ENCODE results near the gene ARFRP1. TPM values are rescaled to one million over a fixed set of nuclear protein-coding genes. Genes with fewer than 3 reads are reported as not detected.
A peak's percentile ranks its signal among the peaks of the same experiment; 100 is the strongest.

ARFRP1 gene
- polyA plus RNA-seq, 1 experiment = 23.8 TPM

DNA sequence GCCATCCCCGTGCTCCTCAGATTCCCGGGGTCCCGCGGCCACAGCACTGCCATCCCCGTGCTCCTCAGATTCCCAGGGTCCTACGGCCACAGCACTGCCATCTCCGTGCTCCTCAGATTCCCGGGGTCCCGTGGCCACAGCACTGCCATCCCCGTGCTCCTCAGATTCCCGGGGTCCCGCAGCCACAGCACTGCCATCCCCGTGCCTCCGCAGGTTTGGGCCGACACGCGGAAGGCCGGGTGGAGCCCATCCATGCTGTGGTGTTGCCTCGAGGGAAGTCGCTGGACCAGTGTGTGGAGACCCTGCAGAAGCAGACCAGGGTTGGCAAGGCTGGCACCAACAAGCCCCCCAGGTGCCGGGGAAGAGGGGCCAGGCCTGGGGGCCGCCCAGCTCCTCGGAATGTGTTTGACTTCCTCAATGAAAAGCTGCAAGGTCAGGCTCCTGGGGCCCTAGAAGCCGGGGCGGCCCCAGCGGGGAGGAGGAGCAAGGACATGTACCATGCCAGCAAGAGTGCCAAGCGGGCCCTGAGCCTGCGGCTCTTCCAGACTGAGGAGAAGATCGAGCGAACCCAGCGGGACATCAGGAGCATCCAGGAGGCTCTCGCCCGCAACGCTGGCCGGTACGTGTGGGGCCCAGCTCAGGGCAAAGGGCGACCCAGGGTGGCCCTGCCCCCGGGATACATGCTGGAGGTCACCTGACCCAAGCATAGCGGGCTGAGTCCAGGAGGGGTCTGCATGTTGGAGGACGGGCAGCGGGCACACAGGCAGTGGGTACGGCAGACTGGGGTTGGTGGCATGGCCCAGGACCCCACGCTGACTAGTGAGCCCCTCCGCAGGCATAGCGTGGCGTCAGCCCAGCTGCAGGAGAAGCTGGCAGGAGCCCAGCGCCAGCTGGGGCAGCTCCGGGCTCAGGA lies 27.4 kb upstream of the ARFRP1 start:
- POLR2A ChIA-PET = no interaction called here
- Histone ChIP-seq H3K4me3 (ENCODE audit: low read depth, low read length) (no peak overlapping the region), H3K27me3 (ENCODE audit: control insufficient read depth, insufficient read depth, low read length) (no peaks in the 10 kb centered on the region), H3K27ac (ENCODE audit: low read depth, low read length) (no peak overlapping the region), H3K9me3 (ENCODE audit: control insufficient read depth, insufficient read depth, low read length) (no peaks in the 10 kb centered on the region; the same call in 1 of the 2 replicates)
- CTCF ChIA-PET = no interaction called here
- TF ChIP-seq, protein P1, sequence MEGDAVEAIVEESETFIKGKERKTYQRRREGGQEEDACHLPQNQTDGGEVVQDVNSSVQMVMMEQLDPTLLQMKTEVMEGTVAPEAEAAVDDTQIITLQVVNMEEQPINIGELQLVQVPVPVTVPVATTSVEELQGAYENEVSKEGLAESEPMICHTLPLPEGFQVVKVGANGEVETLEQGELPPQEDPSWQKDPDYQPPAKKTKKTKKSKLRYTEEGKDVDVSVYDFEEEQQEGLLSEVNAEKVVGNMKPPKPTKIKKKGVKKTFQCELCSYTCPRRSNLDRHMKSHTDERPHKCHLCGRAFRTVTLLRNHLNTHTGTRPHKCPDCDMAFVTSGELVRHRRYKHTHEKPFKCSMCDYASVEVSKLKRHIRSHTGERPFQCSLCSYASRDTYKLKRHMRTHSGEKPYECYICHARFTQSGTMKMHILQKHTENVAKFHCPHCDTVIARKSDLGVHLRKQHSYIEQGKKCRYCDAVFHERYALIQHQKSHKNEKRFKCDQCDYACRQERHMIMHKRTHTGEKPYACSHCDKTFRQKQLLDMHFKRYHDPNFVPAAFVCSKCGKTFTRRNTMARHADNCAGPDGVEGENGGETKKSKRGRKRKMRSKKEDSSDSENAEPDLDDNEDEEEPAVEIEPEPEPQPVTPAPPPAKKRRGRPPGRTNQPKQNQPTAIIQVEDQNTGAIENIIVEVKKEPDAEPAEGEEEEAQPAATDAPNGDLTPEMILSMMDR (IDR thresholded peaks at IDR 0.05; ENCODE audit: low read depth, low read length) = no peak
- DNase-seq (ENCODE audit: low read depth, low spot score) = no peak

DNA sequence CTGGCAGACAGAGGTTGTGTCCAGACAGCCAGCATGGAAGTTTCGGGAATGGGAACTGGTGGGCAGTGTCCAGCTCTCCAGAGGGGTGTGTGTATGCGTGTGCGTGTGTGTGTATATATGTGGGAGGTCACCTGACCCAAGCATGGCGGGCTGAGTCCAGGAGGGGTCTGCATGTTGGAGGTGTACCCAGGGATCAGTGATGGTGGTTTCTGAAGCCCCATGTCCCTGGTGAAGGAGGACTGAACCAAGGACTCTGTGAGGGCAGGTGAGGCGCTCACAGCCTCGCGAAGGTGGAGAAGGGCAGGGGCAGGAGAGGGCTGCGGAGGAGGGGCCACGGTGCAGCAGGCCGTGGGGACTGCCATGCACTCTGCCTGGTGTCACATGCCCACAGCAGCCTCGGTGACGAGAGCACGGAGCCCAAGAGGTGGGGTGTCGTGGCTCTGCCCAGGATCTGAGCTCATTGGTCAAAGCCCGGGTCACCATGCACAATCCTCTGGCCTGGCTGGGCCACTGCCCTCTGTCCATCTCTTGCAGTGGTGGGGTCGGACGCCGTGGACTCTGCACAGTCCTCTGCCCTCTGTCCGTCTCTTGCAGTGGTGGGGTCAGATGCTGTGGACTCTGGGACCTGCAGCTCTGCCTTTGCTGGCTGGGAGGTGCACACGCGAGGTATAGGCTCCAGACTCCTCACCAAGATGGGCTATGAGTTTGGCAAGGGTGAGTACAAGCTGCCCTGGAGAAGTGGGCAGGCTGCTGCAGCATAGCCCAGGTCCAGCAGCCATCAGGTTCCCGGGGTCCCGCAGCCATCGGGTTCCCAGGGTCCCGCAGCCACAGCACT lies 26.6 kb upstream of the ARFRP1 start:
- Histone ChIP-seq H3K27me3 (ENCODE audit: control insufficient read depth, insufficient read depth, low read length) (no peaks in the 10 kb centered on the region), H3K4me3 (ENCODE audit: low read depth, low read length) (no peak overlapping the region), H3K9me3 (ENCODE audit: control insufficient read depth, insufficient read depth, low read length) (no peaks in the 10 kb centered on the region; the same call in 1 of the 2 replicates), H3K27ac (ENCODE audit: low read depth, low read length) (peak overlapping the region; percentile 21)
- ChIA-PET CTCF (no interaction called here), POLR2A (no interaction called here)
- no peak for DNase-seq (ENCODE audit: low read depth, low spot score)
- TF ChIP-seq, protein P1 (IDR thresholded peaks at IDR 0.05; ENCODE audit: low read depth, low read length) = no peak

DNA sequence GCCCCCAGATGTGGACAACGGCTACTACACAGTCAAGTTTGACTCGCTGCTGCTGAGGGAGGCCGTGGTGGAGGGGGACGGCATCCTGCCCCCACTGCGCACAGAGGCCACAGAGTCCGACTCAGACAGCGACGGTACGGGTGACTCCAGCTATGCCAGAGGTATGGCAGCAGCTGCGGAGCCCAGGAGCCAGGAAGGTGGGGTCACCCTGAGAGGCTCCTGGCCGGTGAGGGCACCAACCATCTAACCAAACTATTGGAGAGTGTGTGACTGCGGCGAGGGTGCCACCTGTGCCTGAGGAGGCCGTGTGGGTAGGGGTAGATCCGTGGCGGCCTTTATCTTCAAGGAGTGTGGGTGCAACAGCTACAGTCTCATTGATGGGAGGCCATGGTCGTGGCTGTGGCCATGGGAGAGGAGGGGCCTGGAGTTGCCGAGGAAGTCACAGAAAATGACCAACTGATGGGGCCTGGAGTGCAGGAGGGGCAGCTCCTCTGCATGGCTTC lies 25.9 kb upstream of the ARFRP1 start:
- ChIA-PET CTCF (no interaction called here), POLR2A (no interaction called here)
- no peak for DNase-seq (ENCODE audit: low read depth, low spot score)

DNA sequence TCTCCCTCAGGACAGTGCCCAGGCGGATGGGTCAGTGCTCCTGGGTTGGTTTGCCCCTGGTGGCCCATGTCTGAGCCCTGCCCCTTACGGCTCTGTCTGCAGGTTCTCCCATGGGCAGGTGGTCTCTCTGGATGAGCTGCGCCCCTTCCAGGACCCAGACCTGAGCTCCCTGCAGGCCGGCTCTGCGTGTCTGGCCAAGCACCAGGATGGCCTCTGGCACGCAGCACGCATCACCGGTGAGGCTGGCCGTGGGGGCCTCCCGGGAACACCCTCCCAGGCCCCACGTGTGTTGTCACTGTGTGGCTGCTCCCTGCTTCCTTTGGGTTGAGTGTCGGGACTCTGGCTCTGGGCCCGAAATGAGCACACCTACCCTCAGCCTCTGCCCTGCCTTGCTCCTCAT lies 25.3 kb upstream of the ARFRP1 start:
- Histone ChIP-seq H3K9me3 (ENCODE audit: control insufficient read depth, insufficient read depth, low read length) (no peaks in the 10 kb centered on the region; the same call in 1 of the 2 replicates), H3K27me3 (ENCODE audit: control insufficient read depth, insufficient read depth, low read length) (no peaks in the 10 kb centered on the region), H3K27ac (ENCODE audit: low read depth, low read length) (no peak overlapping the region), H3K4me3 (ENCODE audit: low read depth, low read length) (no peak overlapping the region)
- TF ChIP-seq, protein P1 (IDR thresholded peaks at IDR 0.05; ENCODE audit: low read depth, low read length) = no peak
- no peak for DNase-seq (ENCODE audit: low read depth, low spot score)
- ChIA-PET POLR2A (no interaction called here), CTCF (no interaction called here)

More for the DNA sequence above, 25.9 kb upstream of the ARFRP1 start:
- TF ChIP-seq, protein P1 (IDR thresholded peaks at IDR 0.05; ENCODE audit: low read depth, low read length) = no peak
- Histone ChIP-seq H3K27ac (ENCODE audit: low read depth, low read length) (peak overlapping the region; percentile 21), H3K9me3 (ENCODE audit: control insufficient read depth, insufficient read depth, low read length) (no peaks in the 10 kb centered on the region; the same call in 1 of the 2 replicates), H3K4me3 (ENCODE audit: low read depth, low read length) (no peak overlapping the region), H3K27me3 (ENCODE audit: control insufficient read depth, insufficient read depth, low read length) (no peaks in the 10 kb centered on the region)
